Measurements from ENCODE around the gene EHF.

Gene EHF

DNA sequence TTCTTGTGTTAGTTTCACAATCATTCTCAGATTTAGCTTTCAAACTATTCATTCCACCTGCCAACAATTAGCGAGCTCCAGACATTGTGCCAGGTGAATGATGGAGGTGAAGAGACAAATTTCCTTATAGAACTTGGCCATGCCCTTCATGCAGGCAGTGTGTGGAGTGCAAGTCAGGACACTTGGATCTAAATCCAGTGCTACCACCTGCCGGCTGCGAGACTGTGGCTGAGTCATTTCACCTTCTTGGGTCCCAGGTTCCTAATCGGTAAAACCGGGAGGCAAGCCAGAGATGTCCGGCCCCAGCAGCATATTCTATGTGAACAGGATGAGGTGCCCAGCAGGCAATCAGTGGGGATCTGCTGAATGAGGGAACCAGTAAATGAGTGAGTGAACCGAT lies 18.6 kb upstream of the EHF start:
- DNase-seq: no peak

DNA sequence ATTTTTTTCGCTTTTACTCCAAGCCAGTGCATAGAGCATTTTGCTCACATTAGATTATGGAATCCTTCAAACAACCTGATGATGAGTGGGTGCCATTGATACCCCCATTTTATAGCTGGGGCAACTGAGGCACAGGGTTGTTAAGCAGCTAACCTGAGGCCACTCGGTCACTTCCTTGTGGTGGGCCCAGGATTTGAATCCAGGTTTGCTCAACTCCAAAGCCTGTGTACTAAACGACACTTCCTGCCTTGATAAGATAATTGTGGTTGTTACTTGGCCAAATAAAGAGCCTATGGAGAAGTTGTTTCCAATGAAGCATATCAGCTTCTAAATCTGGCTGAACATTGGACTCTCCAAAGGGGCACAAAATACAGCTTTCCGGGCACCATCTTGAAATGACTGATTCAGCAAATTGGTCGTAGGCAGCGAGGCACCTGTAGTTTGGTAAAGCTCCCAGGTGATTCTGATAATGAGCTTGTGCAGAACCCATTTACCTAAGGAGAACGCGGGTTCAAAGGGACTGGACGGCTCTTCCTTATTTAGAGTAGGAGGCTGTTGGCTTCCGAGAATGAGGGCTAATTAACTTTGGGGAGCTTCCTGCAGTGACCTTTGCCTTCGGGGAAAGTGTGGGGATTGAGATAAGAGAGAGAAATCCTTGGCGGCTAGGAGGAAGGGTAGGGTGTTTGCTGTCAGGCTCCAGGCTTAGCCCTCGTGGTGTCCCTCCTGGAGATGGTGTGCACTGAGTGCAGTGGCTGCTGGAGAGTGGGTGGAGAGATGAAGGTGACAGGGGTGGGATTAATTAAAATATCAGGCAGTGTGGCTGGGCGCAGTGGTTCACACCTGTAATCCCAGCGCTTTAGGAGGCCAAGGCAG lies 17.5 kb upstream of the EHF start:
- DNase-seq: no peak

DNA sequence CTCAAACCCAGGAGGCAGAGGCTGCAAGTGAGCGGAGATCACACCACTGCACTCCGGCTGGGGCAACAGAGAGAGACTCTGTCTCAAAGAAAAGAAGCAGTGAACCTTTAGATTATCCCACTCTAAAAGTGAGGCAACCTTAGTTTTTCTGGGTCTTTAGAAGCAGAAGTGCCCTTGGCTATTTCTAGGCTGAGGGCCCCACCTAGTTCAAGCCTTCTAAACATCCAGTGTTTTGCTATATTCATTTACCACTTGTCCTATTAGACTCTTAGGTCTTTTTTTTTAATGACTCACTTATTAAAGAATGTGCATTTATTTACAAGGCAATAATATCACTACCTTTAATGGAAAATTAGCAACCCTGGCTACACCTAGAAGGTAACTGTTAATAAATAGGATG lies 16.7 kb upstream of the EHF start:
- DNase-seq: no peak

DNA sequence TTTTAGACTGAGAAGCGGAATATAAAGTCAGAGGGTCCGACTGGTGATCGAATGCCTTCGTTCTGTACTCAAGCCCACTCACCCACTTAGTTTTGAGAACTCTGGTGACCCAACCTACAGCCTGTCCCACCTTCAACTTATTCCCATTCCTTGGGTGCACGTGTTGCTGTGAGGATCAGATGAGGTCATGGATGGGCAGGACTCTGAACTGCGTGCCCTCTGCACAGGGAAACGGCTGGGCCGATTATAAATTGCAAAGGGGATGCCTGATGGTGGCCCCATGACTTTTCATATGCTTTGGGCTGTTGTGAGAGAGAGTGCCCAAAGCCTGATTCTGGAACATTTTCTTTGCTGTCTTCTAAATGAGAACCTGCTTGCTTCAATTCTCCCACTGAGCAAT lies 16.0 kb upstream of the EHF start:
- DNase-seq: no peak

DNA sequence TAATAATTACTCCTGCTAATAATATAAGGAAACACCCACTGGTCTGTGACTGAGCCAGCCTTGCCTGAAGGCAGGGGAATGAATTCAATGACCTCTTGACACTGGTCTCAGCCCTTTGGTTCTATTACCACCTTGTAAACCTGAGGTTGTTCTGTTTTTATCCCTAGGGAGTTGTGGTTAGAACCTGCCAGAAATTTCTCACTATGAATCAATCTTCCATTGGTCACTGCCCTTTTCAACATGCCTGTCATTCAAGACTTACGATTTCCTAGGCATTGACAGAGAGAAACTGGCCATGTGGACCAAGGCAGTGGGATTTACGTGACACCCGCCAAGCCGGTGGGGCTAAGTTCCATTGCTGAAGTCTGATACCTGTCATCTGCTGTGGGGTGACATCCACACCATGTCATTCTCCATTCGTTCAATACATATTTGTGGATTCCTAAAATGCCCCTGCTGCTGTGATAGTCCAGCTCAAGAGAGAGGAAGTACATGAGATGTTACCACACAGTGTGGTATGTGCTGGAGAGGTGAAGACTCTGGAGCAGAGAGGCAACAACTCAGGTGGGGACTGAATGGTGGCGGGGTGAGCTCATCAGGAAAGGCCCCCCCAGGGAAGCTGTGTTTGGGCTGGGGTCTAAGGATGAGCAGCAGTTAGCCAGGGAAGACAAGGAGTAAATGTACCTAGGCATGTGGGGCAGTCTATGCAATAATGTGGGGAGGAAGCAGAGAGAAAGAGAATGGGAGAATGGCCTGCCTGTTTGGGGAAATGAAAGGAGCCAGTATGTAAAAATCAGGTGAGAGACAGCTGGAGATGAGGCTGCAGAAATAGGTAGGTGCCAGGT lies 15.2 kb upstream of the EHF start:
- peak in 2 of 4 experiments; percentile 11 to 36 for DNase-seq

DNA sequence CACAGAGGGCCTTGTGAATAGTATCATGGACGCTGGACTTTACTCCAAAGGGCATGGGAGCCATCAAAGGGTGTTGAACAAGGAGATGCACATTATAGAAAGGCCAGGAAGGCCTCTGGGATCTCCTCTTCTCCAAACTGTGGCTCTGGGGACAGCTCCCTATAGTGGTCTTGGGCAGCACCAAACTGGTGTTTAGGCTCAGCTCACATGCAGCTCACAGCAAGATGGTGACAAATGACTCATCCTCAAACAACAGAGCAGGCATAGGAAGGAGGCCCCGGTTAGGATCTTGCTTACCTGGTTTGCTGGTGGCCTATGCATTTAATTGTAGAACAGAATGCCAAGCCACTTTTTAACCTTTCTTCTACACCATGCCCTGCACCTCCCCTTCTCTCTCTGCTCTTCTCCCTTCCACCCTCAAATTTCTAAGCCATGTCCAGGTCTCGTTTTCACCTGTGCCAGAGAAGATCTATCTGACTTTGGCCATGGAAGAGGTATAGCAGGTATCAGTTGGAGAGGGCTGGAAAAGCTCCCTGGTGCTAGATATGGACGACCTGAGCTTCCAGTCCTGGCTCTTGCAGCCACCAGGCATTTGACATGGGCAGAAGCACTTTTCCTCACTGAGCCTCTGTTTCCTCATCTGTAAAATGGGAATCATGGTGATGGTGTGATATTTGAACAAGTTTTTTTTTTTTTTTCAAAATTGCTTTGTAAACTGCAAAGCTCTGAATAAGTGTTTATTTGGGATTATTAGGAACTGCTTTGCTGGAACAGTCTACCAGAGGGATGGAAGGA lies 14.4 kb upstream of the EHF start:
- DNase-seq: no peak

DNA sequence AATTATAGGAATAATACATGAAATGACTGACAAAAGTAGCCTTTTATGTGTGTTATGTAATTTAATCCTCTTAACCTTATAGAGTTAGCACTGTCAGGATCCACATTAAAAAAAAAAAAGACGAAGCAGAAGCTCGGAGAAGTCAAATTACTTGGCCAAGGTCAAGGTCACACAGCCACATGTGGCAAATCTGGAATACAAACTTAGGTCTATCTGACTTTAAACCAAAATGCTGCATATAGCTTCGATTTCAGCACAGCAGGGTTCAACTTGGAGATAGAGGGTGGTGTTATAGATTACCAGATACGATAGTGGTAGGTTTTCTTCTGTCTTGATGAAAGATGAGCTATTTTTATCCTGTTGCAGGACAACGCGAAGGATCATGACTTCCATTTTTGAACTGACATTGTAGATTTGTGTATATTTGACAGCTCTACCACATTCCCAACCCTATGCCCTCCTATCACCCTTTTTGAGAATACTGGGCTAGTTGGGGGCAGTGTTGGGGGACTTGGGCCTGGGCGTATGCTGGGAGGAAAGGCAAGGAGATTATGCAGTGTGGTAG lies 11.6 kb upstream of the EHF start:
- no peak for DNase-seq

DNA sequence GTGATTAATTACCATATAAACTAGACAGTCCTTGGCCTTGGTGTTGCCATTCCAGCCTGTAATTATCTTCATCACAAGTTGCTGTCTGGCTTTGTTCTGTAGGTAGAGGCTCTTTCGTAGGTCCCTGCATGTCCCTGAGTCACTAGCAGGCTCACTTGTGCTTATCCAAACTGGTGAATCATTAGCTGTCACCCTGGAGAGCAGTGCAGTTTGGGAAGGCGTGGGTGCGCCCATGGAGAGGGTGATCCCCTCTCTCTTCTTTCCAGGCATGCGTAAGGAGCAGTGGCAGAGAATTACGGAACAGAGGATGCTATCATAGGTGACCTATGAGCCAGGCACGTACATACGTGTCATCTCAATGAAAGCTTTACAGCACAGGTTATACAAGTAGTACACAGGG lies 11.0 kb upstream of the EHF start:
- peak in 2 of 4 experiments; percentile 29 to 50 for DNase-seq

DNA sequence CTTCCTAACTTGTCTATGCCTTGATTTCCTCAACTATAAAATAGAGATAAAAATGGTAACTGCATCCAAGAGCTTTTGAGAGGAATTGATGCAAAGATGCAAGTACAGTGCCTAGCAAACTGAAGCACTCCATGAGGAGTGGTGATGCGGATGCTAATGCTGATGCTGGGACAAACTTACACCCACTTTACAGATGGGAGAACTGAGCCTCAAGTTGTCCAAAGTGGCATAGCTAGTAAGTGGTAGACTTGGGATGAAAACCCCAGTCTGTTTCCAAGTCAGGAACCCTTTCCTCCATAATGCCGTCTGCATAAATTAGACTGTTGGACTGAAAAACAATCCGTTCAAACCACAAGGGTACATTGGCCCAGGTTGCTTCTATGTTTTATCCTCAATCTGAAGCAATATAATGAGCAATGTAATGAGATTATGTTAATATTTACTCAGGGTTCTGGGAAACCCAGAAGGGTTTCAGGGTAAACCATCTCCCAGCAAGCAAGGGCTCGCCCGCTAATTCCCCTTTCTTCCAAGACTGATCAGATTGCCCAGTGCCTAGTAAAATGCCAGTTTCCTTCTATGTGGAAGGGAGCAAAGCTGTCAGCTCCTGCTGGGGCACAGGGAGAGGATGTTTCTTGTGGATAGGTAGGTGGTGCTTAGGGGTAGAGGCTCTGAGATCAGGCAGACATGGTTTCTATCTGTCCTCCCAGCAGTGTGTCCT lies 10.4 kb upstream of the EHF start:
- no peak for DNase-seq

DNA sequence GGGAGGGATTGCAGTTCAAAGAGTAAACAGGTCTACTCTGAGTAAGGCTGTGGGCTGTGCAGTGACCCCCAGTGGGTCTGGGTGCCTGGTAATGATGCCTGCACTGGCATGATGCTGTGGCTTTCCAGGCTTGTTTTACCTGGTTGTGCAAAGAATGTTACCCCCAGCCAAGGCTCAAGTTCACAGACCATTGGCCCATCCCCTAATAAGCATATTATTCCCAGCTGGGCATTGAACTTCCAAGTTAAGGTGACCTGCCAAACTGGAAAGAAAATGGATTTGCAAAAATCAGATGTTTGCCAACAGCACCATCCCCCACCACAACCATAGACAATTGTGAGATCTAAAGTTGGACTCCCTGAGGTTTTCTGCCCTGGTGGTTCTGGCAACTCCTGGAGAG lies 7.9 kb upstream of the EHF start:
- DNase-seq: no peak

DNA sequence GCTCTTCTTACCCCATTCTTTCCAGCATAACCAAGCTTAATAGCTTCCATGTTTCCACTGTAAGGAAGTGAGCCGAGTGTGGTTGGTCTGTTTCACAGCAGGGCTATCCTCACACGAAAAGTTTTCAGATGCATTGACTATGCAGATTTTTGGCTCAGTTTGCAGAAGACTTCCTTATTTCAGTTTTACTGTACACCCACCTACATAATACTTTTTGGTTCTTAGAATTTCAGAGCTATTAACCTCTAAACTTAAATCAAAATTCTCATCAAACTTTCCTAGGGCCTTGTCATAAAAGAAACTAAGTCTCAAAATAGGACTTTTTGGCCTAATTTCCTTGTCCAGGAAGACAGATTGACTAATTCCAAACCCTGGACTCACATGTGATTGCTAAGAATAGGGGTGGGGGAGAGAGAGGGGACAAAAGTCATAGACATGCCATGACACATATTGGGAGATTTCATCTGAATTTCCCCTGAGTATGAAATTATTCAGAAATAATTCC lies 7.3 kb upstream of the EHF start:
- peak; percentile 78 to 91 (median 85) for DNase-seq

DNA sequence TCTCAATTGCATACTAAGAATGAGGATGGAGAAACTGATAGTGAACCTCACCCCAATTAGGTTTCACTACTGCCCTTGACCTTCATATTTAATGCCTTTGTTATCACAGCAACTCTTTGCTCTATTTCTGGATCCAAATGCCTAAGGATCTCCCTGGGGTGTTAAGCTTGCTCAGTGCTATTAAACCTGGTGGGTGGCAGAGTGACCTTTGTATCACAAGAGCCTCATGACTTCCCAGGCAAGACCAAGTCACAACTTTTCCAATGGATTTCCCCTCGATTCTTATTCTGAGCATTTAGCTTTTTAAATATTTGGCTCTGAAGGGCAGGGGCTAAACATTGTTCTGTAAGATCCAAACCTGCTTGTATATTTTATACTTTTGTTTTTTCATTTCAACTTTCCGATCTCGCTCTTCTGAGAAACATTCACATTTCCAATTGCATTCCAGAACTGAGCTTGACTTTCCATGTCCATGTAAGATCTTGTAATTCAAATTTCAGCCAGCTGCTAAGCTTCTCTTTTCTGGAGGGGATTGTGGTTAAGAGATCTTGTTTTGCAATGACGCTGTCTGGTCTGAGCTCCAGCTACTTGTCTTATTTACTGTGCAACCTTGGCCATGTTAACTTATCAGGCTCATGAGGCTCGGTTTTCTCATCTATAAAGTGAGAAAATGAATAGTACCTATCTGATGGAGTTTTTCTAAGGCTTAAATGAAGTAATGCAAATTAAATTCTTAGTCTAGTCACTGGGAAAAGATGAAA lies 6.4 kb upstream of the EHF start:
- peak; percentile 68 to 89 (median 80) for DNase-seq

DNA sequence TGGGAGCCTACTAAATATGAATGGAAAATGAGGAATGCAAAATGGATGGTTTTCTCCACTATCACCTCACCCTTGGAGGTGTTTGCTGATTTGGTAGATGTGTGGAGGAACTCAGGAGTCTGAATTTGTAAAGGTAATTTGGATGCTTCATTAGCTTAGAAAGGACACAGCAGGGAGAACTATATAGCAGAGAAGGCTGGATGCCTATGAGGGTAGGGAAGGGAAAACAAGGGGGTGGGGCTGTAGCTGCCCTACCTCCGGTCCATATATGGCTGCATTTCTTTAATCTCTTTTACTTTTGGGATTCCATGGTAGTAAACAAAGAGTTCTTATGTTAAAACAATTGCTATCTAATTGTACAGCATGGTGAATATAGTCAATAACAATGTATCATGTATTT lies 4.8 kb upstream of the EHF start:
- no peak for DNase-seq

DNA sequence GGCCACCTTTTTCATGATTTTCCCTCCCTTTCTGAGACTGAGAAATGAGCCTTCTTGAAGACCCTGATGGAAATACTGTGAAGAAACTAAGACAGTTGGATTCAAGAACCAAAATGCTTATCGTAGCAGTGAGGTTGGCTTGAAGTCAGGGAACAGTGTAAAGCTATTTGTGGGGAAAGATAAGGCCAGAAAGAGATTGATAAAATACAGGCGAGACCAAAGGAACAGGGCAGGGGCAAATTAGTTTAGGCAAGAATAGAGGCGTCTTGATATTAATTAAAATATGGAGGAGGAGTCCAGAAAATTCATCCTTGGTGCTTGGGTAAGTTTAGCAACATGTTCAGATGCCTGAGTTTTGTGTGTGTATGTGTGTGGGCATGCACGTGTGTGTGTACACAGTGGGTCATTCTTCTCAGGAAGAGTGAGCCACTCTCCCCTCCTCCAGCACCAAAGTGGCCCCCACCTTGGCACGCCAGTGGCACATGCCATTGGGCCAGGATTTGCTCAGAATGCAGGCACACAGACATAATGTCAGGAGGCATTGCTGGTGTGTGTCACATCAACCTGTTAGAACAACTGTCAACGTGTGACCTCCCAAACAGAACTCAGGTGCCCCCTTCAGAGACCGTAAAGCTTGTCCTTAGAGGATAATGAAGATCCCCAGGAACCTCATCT lies 3.9 kb upstream of the EHF start:
- no peak for DNase-seq

DNA sequence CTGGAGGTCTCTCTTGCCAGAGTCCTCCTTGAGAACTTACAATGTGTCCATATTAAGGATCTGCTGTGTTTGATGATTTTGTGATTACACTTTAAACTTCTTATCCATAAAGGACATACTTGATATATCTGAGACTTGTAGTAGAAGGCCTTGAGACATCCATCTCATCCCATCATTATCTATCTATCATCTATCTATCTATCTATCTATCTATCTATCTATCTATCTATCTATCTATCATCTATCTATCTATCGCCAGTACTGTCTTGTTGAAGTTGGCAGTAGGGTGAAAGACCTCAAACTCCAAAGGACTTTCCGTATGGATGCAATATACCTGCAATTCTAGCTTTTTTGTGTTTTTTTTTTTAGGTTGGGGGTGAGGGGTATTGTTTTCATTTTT lies 2.5 kb upstream of the EHF start:
- DNase-seq: no peak

DNA sequence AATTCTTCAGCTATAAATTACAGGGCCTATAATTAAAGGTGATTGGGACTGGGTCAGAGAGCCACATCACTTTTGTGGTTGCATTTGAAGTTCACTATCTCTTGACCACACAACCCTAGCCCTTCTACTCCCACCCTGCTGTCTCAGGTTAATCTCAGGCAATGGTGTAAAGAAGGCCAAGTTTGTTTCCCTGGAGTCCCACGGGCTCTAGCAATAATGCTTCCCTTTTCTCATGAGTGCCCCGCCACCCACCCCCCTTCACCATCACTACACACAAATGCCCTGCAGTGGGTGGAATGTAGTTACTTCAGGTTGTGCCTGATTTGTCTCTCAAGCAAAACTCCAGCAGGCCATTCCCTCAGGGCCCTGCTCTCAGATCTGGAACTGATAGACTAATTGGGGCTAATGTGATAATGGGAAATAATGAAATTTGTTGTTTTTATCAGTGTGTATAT lies 1.8 kb upstream of the EHF start:
- peak; percentile 59 to 80 (median 70) for DNase-seq

DNA sequence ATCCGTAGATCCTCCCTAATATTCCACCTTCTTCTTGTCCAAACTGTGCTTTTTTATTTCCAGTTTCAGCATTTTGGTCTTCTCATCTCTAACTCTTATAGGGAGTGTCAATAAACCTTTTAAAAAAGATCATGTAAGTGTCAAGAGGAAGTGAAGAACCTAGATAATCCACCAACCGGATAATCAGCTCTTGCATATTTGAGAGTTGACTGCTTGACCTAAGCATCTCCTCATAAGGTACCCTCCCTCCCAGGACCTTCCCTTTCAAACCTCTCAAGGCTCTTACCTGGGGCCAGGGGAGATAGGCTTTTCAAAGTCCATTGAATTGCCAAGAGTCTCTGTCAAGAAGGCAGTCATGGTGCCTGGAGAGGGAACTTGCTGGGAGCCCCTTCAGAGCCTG lies 691 bp upstream of the EHF start:
- DNase-seq: no peak

DNA sequence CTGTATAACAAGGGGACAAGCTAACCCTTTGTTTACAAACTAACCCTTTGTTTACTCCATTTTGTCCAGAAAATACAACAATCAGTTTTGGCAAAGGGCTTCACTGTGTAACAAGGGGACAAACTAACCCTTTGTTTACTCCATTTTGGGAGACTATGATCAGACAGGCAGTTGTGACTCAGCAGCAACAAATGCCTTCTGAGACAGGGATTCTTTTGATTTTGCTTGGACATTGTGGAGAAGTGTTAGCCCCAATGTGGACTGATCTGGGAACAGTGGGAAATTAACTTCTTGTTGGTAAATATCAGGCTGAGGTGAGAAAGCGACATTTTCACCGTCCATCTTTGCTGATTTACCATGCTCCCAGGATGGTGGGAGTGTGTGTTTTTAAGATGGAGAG lies 983 bp downstream of the EHF start:
- DNase-seq: no peak

DNA sequence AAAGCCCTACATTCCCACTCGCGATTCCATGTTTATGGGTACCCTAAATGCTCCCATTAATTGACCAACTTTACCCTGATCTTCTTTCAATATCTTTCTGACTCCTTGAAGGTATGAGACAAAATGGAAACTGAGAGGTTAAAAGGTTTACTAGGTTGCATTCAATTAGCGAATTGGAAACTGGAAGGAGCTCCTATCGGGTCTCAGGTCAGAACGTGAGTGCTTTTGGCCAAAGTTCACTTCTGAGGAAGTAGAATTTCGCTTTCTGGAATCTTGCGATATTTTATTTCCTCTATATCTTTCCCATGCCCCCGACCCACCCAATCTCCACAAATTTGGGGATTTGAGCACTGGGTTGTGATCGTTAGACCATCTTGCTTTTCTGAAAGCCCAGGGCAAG lies 2.6 kb downstream of the EHF start:
- no peak for DNase-seq

DNA sequence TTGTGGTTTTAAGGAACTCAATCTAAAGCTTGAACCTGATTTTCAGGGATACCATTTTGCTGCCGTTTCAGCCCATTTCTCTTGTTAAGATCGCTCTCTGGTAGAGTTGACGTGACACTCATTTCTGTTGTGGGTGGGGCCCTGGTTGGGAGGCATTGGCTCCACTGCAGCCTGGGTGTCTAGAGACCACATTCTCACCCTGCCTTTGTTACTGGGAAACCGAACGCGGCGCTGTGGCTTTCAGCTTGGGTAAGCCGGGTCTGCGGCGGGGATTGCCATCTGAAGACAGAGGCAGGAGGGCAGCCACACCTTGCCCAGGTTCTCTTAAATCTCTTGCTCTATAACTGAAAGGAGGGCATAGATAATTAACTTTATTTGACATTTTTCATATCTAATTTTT lies 3.2 kb downstream of the EHF start:
- no peak for DNase-seq

Data from suppressor macrophage (primary cell).